ENCODE results near the gene EBI3.
"Not testable (repeated sequence)": the region's sequence is repeated elsewhere in the genome, so short reads cannot be mapped to it uniquely, and the experiment has no call there.

The EBI3 gene

DNA sequence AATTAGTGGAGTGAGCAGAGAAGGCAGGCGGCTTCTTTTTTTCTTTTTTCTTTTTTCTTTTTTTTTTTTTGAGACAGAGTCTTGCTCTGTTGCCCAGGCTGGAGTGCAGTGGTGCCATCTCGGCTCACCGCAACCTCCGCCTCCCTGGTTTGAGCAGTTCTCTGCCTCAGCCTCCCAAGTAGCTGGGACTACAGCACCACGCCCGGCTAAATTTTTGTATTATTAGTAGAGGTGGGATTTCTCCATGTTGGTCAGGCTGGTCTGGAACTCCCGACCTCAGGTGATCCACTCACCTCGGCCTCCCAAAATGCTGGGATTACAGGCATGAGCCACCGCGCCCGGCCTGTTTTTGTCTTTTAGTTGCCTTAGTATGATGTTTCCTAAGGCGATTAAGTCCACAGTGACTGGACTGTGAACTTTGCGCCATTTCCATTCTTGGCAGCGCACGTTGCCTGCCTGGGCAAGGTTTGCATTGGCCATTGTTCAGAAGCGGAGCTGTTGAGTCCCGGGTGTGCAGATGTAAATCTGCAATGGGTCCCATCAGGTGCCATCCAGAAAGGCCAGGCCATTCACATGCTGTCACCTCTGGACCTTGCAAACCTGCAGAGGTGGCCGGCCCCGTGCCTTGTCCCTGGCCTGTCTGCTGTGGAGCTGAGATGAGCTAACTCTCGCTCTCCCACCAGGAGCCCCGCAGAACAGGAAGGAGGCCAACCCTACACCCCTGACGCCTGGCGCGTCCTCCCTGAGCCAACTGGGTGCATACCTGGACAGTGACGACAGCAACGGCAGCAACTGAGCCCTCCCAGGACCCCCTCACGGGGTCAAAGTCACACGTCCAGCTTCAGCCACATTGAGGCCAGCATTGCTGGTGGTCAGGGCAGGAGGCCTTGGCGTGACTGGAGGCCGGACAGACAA is 38.8 kb downstream of the EBI3 start:
- in situ Hi-C loops (cut with MboI; ENCODE audit: low sequenced_read_pairs, unreplicated experiment): loop anchor here (10.0 kb wide), 1 partner anchor 87 kb away; no protein-coding TSS in a partner anchor
- no peak for TF ChIP-seq CTCF (IDR thresholded peaks at IDR 0.05; ENCODE audit: borderline replicate concordance, control extremely low read depth, extremely low read depth, insufficient read depth, missing control alignments)
- DNase-seq (ENCODE audit: low spot score): no peak

DNA sequence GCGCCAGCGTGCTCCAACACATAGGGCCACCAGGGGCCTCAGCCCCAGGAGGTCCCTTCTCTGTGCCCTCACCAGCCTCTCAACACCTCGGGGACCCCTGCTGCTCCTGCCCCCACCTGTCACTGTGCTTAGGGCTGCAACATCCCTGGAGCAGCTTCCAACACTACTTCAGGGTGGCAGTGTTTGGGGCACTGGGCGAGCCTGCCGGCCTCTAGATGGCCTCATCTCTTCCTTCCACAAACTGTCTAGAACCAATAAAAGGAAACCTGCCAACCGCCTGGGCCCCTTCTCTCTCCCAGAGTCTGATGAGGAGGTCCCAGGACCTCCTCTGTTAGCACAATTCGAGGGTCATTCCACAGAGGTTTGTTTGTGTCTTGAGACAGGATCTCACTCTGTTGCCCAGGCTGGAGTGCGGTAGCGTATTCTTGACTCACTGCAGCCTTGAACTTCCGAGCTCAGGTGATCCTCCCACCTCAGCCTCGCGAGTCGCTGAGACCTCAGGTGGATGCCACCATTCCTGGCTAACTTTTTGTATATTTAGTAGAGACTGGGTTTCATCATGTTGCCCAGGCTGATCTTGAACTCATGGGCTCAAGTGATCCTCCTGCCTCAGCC is 39.6 kb downstream of the EBI3 start:
- no peak for DNase-seq (ENCODE audit: low spot score)
- no peak for TF ChIP-seq CTCF (IDR thresholded peaks at IDR 0.05; ENCODE audit: borderline replicate concordance, control extremely low read depth, extremely low read depth, insufficient read depth, missing control alignments)
- in situ Hi-C loops (cut with MboI; ENCODE audit: low sequenced_read_pairs, unreplicated experiment): loop anchor here (10.0 kb wide), 1 partner anchor 86 kb away; no protein-coding TSS in a partner anchor

DNA sequence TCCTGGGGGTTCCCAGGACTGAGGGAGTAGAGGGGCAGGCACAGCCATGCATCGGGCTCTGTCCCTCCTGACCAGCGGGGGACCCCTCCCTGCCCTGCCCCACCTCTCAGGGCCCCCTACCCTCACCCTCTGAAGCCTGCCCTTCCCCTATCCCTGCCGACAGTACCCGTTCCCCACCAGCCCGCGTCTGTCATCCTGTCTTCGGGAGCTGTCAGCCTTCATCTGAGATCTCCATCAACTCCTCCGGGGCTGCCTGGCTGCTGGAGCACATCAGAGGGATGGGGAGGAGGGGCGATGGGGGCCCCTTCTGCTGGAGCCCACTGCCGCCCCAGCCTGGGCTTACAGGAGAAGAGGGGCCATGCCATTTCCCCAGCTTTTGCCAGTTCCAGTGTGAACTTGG is 43.6 kb downstream of the EBI3 start:
- TF ChIP-seq CTCF (IDR thresholded peaks at IDR 0.05; ENCODE audit: borderline replicate concordance, control extremely low read depth, extremely low read depth, insufficient read depth, missing control alignments): no peak
- no peak for DNase-seq (ENCODE audit: low spot score)
- in situ Hi-C loops (cut with MboI; ENCODE audit: low sequenced_read_pairs, unreplicated experiment): no loop called here

GRCh38 chr19:4274321-4274686 is 45.0 kb downstream of the EBI3 start:
- in situ Hi-C loops (cut with MboI; ENCODE audit: low sequenced_read_pairs, unreplicated experiment); DNase-seq (ENCODE audit: low spot score): not testable (repeated sequence)

DNA sequence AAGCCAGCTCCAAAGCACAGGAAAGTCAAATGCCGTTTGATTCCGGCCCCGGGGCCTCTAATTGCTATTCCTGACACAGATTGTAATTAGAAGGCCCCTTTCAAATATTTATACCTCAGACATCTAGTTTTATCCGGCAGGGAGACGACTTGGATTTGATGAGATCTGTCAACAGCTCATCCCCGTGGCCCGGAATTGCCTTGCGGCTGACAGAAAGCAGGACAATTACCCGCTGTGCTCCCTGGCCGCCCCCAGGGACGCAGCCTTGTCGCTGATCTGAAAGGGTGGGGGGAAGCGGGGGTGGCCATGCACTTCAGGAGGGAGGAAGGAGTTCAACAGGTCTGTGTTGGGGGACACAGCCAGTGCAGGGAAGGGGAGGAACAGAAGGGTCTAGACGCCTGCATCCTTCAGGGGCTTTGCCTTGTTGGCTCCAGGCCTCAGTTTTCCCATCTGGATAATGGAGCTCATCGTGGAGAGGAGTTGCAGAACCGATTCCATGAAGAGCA is 47.9 kb downstream of the EBI3 start:
- in situ Hi-C loops (cut with MboI; ENCODE audit: low sequenced_read_pairs, unreplicated experiment): no loop called here

GRCh38 chr19:4278010-4278409 is 48.7 kb downstream of the EBI3 start:
- TF ChIP-seq CTCF (IDR thresholded peaks at IDR 0.05; ENCODE audit: borderline replicate concordance, control extremely low read depth, extremely low read depth, insufficient read depth, missing control alignments): no peak
- in situ Hi-C loops (cut with MboI; ENCODE audit: low sequenced_read_pairs, unreplicated experiment): no loop called here

More for the DNA sequence above, 47.9 kb downstream of the EBI3 start:
- TF ChIP-seq CTCF (IDR thresholded peaks at IDR 0.05; ENCODE audit: borderline replicate concordance, control extremely low read depth, extremely low read depth, insufficient read depth, missing control alignments): no peak
- no peak for DNase-seq (ENCODE audit: low spot score)

More at GRCh38 chr19:4278010-4278409, 48.7 kb downstream of the EBI3 start:
- no peak for DNase-seq (ENCODE audit: low spot score)
